Activated naive CD8-positive, alpha-beta T cell treated with anti-CD3 and anti-CD28 coated beads, Interleukin-2, amount 50 U/mL, for 16 hours (primary cell): Measurements from ENCODE around the gene GIPR.
"Not testable (repeated sequence)": the region's sequence is repeated elsewhere in the genome, so short reads cannot be mapped to it uniquely, and the experiment has no call there.

ENCODE experiments used
- DNase-seq: peaks from one replicate; pipeline ENCODE4 v3.0.0-alpha.2; 2020; ENCODE audit warnings: low read depth, low spot score

Gene GIPR

DNA sequence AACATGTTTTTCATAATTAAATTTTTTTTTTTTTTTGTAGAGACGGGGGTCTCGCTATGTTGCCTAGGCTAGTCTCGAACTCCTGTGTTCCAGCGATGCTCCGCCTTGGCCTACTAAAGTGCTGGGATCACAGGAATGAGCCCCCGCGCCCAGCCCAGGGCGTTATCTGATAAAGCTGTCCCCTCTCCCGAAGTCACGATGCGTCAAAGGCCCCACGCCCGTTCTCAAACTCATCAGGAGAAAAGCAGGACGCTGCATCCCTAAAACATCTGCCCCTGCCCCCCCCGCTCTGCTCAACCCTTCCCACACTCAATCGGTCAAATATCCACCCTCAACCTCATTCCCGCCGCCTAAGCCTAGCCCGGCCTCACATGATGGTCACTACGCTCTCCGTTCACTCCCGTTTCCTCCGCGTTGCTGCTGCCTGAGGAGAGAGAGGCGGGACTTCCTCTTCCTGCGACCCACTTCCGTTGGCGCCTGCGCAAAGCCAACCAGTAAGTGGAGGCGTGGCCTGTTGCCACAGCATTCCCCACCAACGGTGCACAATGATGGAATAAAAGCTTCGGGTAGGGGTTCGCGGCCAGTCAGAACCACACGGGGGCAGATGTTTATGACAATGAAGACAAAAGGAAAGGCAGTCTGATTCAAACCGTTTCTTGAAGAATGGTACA is 23.6 kb downstream of the GIPR start, which contains the start of gene SNRPD2:
Gene SNRPD2 (minus strand): TSS at position 438 of the 671 bp plus-strand sequence. CDS start 65 bp downstream, at position 373.
- peak; percentile 79 for DNase-seq

GRCh38 chr19:45692187-45693105 is 24.4 kb downstream of the GIPR start, which contains the start of gene QPCTL:
QPCTL (plus strand) TSS chr19:45692666; CDS start chr19:45692704, 38 bp downstream.
- DNase-seq: peak; percentile 95

DNA sequence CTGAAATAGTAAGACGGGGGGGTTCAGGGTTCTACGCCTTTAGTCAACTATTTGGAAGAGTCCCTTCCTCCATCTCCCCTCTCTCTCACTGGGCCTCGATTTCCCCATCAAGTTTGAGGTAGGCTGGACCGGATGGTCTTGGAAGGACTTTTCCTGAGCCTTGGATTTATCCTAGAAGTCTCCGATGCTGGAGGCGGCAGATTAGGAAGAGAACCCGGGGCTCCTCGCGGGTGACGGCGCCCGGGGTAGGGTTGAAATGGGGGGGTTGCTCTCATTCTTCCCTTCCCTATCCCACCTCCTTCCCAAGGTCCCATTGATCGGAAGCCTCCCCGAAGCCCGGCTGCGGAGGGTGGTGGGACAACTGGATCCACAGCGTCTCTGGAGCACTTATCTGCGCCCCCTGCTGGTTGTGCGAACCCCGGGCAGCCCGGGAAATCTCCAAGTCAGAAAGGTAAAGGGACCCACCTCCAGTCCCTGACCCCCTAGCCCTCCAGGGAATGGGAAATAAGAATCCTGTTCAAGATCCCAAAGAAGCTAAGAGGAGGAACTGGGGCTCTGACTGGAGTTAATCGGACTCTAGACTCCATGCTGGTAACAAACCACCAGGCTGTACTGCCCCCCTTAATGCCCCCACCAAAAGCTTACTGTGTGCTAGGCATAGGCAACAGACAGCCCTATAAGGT is 25.2 kb downstream of the GIPR start:
- DNase-seq: peak; percentile 65

- no peak for DNase-seq
Observed at GRCh38 chr19:45701676-45702075, 33.7 kb downstream of the GIPR start.

DNA sequence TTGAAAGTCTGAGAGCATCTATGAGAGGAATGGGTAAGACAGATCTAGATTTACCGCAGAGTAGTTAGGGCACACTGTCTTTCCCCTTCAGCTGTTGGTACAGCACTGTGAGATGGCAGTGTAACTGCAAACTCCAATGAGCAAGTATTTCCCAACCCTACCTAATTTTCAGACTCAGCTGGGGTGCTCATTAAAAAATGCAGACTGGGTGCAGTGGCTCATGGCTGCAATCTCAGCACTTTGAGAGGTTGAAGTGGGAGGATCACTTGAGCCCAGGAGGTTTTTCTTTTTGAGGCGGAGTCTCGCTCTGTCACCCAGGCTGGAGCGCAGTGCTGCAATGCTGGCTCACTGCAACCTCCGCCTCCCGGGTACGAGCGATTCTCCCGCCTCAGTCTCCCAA is 37.1 kb downstream of the GIPR start:
- DNase-seq: no peak

GRCh38 chr19:45705710-45706415 is 37.8 kb downstream of the GIPR start:
- DNase-seq: no peak

- DNase-seq: no peak
Observed at GRCh38 chr19:45710356-45711130, 42.5 kb downstream of the GIPR start.

DNA sequence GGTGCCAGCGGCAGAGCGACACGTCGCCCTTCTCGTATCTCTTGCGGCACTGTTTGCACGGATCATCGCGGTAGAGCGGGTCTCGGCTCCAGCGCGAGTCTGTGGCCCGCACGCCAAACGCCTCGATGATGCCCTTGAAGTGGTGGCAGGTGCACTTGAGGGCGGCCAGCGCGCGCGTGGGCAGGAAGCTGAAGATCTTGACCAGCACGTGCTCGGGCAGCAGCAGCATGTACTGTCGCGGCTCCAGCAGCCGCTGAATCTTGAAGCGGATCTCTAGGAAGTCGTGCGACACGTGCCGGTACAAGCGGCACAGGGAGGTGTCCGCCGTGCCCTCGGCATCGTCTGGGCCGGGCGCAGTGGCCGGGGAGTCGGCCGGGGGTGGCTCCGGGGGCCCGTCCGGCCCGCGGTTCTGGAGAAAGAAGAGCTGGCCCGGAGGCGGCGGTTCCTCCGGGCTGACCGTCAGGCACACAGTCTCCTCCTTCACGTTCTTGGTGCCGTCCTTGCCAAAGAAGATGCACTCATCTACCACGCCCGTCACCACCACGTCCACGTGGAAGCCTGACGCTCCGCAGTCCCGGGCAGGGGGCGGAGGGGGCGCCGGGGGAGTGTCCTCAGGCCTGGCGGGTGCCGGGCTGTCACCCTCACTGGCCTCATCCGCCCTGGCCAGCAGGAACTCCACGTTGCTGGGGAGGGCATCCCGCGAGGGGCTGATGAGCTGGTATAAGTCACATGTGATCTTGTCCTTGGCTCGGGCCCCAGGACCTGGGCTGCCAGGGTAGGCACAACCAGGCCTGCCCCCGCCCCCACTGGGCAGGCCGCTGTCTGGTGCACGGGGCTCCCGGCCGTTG is 44.1 kb downstream of the GIPR start:
- no peak for DNase-seq

- DNase-seq: no peak
Observed at GRCh38 chr19:45712699-45713067, 44.7 kb downstream of the GIPR start.

DNA sequence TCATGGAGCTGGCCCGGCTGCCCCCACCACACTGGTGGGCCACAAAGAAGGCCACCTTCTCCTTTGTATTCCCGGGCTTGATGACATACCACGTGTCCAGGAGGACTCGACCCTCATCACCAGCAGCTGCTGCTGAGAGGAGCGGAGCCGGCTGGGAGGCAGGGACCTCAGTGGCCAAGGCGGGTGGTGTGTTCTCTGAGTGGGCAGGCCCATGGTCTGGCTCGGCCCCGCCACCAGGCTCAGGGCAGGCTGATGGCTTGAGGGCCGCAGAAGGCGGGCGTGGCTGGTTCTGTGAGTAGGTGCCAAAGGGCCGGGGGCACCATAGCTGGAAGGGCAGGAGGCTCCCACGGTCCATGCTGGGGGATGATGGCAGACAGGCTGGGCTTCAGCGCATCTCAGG is 45.1 kb downstream of the GIPR start:
- no peak for DNase-seq

DNA sequence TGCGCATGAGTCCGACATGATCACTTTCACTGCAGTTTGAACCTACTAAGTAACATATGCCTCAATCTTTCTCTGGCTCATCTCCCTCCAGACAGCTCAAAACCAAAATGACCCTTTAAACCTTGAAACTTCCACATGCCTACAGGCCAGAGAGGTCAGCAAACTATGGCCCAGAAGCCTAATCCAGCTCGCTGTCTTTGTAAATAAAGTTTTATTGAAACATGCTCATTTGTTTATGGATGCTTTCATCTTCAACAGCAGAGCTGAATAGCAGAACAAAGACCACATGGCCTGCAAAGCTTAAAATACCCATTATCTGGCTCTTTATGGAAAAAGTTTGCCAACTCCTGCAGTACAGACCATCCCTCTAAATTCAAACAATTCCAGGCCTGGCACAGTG is 47.1 kb downstream of the GIPR start:
- DNase-seq: no peak

DNA sequence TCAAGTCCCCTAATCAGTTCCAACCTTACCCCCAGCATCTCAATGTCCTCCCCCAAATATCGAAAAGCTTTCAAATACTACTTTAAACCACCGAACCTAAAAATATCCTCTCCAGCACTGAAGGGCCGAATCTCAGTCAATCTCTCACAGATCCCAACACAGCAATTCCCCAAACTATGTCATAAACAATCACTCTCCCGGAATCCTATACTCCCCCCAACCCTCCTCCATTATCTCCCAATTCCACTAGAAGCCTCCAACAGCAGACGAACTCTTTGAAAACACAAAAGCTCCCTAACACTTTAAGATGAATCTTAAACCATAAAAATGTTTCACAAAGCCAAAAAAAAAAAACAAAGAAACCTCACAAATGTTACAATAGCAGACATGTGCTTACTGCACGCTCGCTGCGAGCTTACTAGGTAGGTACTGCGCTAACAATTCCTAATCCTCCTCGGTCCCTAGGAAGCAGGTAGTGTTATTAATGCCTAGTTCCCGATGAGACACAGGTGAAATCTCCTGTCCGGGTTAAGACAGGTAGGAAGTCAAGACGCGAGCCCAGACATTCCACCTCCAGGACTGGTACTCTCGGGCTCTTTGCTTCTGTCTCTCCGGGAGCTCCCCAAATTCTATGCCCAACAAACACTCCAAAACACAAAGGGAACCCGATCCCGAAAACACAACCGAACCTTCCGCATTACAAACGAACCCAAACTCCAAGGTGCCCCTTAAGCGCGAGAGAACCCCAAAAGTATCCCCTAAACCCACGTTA is 48.5 kb downstream of the GIPR start:
- no peak for DNase-seq

- peak; percentile 89 for DNase-seq
Observed at GRCh38 chr19:45717131-45717982, 49.3 kb downstream of the GIPR start.

- no peak for DNase-seq
Observed at GRCh38 chr19:45717983-45718650, 50.1 kb downstream of the GIPR start.

GRCh38 chr19:45720065-45720464 is 52.0 kb downstream of the GIPR start:
- DNase-seq: not testable (repeated sequence)

- not testable (repeated sequence) for DNase-seq
Observed at GRCh38 chr19:45728683-45729082, 60.7 kb downstream of the GIPR start.

- no peak for DNase-seq
Observed at GRCh38 chr19:45729800-45730290, 61.8 kb downstream of the GIPR start.
